A549 (cell line): ENCODE data around the gene UTP18. TPM values are rescaled to one million over a fixed set of nuclear protein-coding genes. Genes with fewer than 3 reads are reported as not detected.
"Not testable (repeated sequence)": the region's sequence is repeated elsewhere in the genome, so short reads cannot be mapped to it uniquely, and the experiment has no call there.

ENCODE experiments used
- ATAC-seq, 2 experiments: fragments of 200-7000 bp in 1 of 2; fragments of >200 bp in 1 of 2; cut with Nextera tagmentation in 1 of 2; cut with Tn5 transposase in 1 of 2; 3 replicates each; pipeline versions ENCODE4 v1.8.0 to v1.9.1; 2018 to 2020; ENCODE audit warnings: mild to moderate bottlenecking in 1 of 2, moderate library complexity in 1 of 2
- CTCF ChIA-PET: fragments of 300-600 bp; sonication (Branson Sonifier 250); formaldehyde crosslinking; extraction: SDS; loops from one replicate; lab custom pipeline; 2021; ENCODE audit warnings: antibody characterized with exemption, inconsistent platforms; lab: Yijun Ruan, JAX
- POLR2A ChIA-PET: fragments of 350-600 bp; formaldehyde crosslinking; extraction: SDS; loops from one replicate; lab custom pipeline; 2021; ENCODE audit warnings: antibody characterized with exemption, inconsistent platforms; lab: Yijun Ruan, JAX
- DNase-seq, 2 experiments: peaks; one replicate each; pipeline versions ENCODE4 v3.0.0 to v3.0.0-alpha.2; 2011 to 2016; ENCODE audit warnings: low read depth in 1 of 2, low spot score in 1 of 2
- FAIRE-seq: peaks from 2 replicates; lab custom pipeline; 2011; peaks lifted over from hg19 to GRCh38; lab: Jason Lieb, UNC
- H3K27ac ChIP-seq, 2 experiments: fragments of >200 bp; sonication (Bioruptor Twin); formaldehyde crosslinking; 3 replicates each; pipeline ENCODE4 v1.5.1; 2016 to 2017
- H3K4me1 ChIP-seq: fragments of >200 bp; sonication (Bioruptor Twin); formaldehyde crosslinking; 3 replicates; pipeline ENCODE4 v1.6.1; 2016
- H3K4me2 ChIP-seq: fragments of >200 bp; sonication (Bioruptor Twin); formaldehyde crosslinking; 3 replicates; pipeline ENCODE4 v1.6.1; 2016
- H3K4me3 ChIP-seq: fragments of >200 bp; sonication (Bioruptor Twin); formaldehyde crosslinking; 3 replicates; pipeline ENCODE4 v1.5.1; 2016
- H3K9me3 ChIP-seq: fragments of >200 bp; sonication (Bioruptor Twin); formaldehyde crosslinking; 3 replicates; pipeline ENCODE4 v1.6.1; 2016
- CBX2 ChIP-seq: fragments of 200-600 bp; sonication (generic); IDR thresholded peaks from 2 replicates; pipeline ENCODE4 v1.6.1; 2016; ENCODE audit warnings: low read depth, mild to moderate bottlenecking, borderline replicate concordance
- CBX8 ChIP-seq: fragments of 200-600 bp; sonication (generic); IDR thresholded peaks from 2 replicates; pipeline ENCODE4 v1.6.1; 2016
- EP300 ChIP-seq, 2 experiments: fragments of >200 bp; sonication (Bioruptor Twin); formaldehyde crosslinking; IDR thresholded peaks; 2 replicates in 1 of 2; 3 replicates in 1 of 2; pipeline ENCODE4 v1.6.1; 2016 to 2017
- FOXS1 ChIP-seq: fragments of 250-450 bp; sonication (Bioruptor Pico); IDR thresholded peaks from 2 replicates; pipeline ENCODE4 v1.5.0; 2020; ENCODE audit warnings: mild to moderate bottlenecking, moderate library complexity
- HEYL ChIP-seq: fragments of 250-450 bp; sonication (Bioruptor Pico); IDR thresholded peaks from 2 replicates; pipeline ENCODE4 v1.8.0; 2021; ENCODE audit warnings: mild to moderate bottlenecking, moderate library complexity
- HOXB5 ChIP-seq: fragments of 250-450 bp; sonication (Bioruptor Pico); IDR thresholded peaks from 2 replicates; pipeline ENCODE4 v1.5.0; 2020; ENCODE audit warnings: mild to moderate bottlenecking, moderate library complexity
- KDM1A ChIP-seq: fragments of 200-600 bp; sonication (generic); IDR thresholded peaks from 2 replicates; pipeline ENCODE4 v1.6.1; 2016; ENCODE audit warnings: low read depth, mild to moderate bottlenecking
- KDM5A ChIP-seq: fragments of 200-600 bp; sonication (generic); IDR thresholded peaks from 2 replicates; pipeline ENCODE4 v1.6.1; 2016; ENCODE audit warnings: antibody characterized with exemption, mild to moderate bottlenecking
- MAFK ChIP-seq: fragments of 450-650 bp; IDR thresholded peaks from 2 replicates; pipeline ENCODE4 v1.6.1; 2014; ENCODE audit not compliant: partially characterized antibody
- MAZ ChIP-seq: fragments of 150-350 bp; IDR thresholded peaks from 2 replicates; pipeline ENCODE4 v1.6.1; 2014; ENCODE audit warnings: antibody characterized with exemption, low read depth, low read length, borderline replicate concordance
- MYC ChIP-seq: IDR thresholded peaks from 2 replicates; pipeline ENCODE4 v1.6.1; 2012; ENCODE audit warnings: mild to moderate bottlenecking, inconsistent platforms, low read length, improper control_type of control experiment, borderline replicate concordance
- NFE2L2 ChIP-seq: fragments of 150-350 bp; conservative IDR thresholded peaks from 2 replicates; pipeline ENCODE4 v1.6.1; 2014; ENCODE audit warnings: low read length
- RARB ChIP-seq: fragments of 250-450 bp; sonication (Bioruptor Pico); IDR thresholded peaks from 2 replicates; pipeline ENCODE4 v1.8.0; 2021; ENCODE audit warnings: mild to moderate bottlenecking, moderate library complexity
- RNF2 ChIP-seq: fragments of 200-600 bp; sonication (generic); IDR thresholded peaks from 2 replicates; pipeline ENCODE4 v1.6.1; 2016; ENCODE audit warnings: low read depth, mild to moderate bottlenecking, antibody characterized with exemption, moderate library complexity, borderline replicate concordance
- SREBF2 ChIP-seq: fragments of 450-650 bp; IDR thresholded peaks from 2 replicates; pipeline ENCODE4 v1.6.1; 2014; ENCODE audit warnings: mild to moderate bottlenecking, moderate library complexity
- ZFP36 ChIP-seq: fragments of 450-650 bp; IDR thresholded peaks from 2 replicates; pipeline ENCODE4 v1.6.1; 2014; ENCODE audit warnings: borderline replicate concordance; ENCODE audit not compliant: partially characterized antibody
- WGBS: methylation state at CpG from one replicate; pipeline ENCODE4 v1.1.6; 2017; ENCODE audit errors: missing lambda C conversion rate; 5-methylcytosine and 5-hydroxymethylcytosine counted together
- polyA plus RNA-seq, 4 experiments: library from polyadenylated mRNA; depleted of rRNA in 3 of 4; stranded (reverse); fragments of >200 nt; fragmentation: RNase III in 1 of 4; extraction: RNeasy Plus Mini Kit Qiagen cat#74134 plus additional on column Dnase treatment in 1 of 4; gene quantifications; 2 replicates in 3 of 4; 3 replicates in 1 of 4; pipeline ENCODE4 v1.2.3, GENCODE V29; 2011 to 2017
- TF ChIP-seq, protein P1 (sequence below): fragments of 250-450 bp; sonication (Bioruptor Pico); IDR thresholded peaks from 2 replicates; pipeline ENCODE4 v1.5.0; 2020; ENCODE audit warnings: low read depth, mild to moderate bottlenecking, moderate library complexity
- TF ChIP-seq, protein P2 (sequence below): fragments of >200 bp; sonication (Bioruptor Twin); formaldehyde crosslinking; IDR thresholded peaks from 3 replicates; pipeline ENCODE4 v1.6.1; 2016
- TF ChIP-seq, protein P3 (sequence below): fragments of 200-600 bp; sonication (generic); IDR thresholded peaks from 2 replicates; pipeline ENCODE4 v1.6.1; 2016; ENCODE audit warnings: antibody characterized with exemption, mild to moderate bottlenecking, moderate library complexity

The UTP18 gene
- polyA plus RNA-seq, 2 of the 4 experiments (the other 2 are of a cell fraction) = 79.1 to 96.7 TPM

DNA sequence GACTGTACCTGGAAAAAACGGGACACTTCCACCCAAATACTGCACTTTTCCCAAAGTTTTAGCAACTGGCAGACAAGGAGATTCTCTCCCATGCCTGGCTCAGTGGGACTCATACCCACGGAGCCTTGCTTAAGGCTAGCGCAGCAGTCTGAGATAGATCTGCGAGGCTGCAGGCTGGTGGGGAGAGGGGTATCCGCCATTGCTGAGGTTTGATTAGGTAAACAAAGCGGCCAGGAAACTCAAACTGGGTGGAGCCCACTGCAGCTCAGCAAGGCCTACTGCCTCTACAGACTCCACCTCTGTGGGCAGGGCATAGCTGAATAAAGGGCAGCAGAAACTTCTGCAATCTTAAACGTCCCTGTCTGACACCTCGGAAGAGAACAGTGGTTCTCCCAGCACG, 44.8 kb downstream of the UTP18 start:
- ATAC-seq (no peak), DNase-seq (no peak), FAIRE-seq (no peak)
- Histone ChIP-seq H3K4me2 (no peak overlapping the region), H3K9me3 (peaks cover 23% of the 10 kb centered on the region), H3K4me3 (no peak overlapping the region), H3K27ac (no peak overlapping the region), H3K4me1 (no peaks in the 10 kb centered on the region)
- CTCF ChIA-PET = interaction anchor here (0.6 kb wide), 1 partner anchor 992 kb away, joined by 4 read pairs; no protein-coding TSS in a partner anchor
- no peak for TF ChIP-seq MYC
- TF ChIP-seq KDM5A = no peak
- no peak for TF ChIP-seq KDM1A
- TF ChIP-seq, protein P1, sequence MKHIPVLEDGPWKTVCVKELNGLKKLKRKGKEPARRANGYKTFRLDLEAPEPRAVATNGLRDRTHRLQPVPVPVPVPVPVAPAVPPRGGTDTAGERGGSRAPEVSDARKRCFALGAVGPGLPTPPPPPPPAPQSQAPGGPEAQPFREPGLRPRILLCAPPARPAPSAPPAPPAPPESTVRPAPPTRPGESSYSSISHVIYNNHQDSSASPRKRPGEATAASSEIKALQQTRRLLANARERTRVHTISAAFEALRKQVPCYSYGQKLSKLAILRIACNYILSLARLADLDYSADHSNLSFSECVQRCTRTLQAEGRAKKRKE (CRISPR knock-in tag) = no peak
- no peak for TF ChIP-seq CBX8
- no peak for TF ChIP-seq NFE2L2
- no peak for TF ChIP-seq RNF2
- no peak for TF ChIP-seq MAZ
- TF ChIP-seq HEYL (CRISPR knock-in tag) = no peak
- TF ChIP-seq ZFP36 = no peak
- TF ChIP-seq, protein P2, sequence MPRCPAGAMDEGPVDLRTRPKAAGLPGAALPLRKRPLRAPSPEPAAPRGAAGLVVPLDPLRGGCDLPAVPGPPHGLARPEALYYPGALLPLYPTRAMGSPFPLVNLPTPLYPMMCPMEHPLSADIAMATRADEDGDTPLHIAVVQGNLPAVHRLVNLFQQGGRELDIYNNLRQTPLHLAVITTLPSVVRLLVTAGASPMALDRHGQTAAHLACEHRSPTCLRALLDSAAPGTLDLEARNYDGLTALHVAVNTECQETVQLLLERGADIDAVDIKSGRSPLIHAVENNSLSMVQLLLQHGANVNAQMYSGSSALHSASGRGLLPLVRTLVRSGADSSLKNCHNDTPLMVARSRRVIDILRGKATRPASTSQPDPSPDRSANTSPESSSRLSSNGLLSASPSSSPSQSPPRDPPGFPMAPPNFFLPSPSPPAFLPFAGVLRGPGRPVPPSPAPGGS = no peak
- no peak for TF ChIP-seq EP300 (IDR thresholded peaks at IDR 0.05)
- TF ChIP-seq, protein P3, sequence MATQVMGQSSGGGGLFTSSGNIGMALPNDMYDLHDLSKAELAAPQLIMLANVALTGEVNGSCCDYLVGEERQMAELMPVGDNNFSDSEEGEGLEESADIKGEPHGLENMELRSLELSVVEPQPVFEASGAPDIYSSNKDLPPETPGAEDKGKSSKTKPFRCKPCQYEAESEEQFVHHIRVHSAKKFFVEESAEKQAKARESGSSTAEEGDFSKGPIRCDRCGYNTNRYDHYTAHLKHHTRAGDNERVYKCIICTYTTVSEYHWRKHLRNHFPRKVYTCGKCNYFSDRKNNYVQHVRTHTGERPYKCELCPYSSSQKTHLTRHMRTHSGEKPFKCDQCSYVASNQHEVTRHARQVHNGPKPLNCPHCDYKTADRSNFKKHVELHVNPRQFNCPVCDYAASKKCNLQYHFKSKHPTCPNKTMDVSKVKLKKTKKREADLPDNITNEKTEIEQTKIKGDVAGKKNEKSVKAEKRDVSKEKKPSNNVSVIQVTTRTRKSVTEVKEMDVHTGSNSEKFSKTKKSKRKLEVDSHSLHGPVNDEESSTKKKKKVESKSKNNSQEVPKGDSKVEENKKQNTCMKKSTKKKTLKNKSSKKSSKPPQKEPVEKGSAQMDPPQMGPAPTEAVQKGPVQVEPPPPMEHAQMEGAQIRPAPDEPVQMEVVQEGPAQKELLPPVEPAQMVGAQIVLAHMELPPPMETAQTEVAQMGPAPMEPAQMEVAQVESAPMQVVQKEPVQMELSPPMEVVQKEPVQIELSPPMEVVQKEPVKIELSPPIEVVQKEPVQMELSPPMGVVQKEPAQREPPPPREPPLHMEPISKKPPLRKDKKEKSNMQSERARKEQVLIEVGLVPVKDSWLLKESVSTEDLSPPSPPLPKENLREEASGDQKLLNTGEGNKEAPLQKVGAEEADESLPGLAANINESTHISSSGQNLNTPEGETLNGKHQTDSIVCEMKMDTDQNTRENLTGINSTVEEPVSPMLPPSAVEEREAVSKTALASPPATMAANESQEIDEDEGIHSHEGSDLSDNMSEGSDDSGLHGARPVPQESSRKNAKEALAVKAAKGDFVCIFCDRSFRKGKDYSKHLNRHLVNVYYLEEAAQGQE = no peak
- POLR2A ChIA-PET = no interaction called here
- WGBS = 85% methylated on average over 9 of the region's 9 CpGs

DNA sequence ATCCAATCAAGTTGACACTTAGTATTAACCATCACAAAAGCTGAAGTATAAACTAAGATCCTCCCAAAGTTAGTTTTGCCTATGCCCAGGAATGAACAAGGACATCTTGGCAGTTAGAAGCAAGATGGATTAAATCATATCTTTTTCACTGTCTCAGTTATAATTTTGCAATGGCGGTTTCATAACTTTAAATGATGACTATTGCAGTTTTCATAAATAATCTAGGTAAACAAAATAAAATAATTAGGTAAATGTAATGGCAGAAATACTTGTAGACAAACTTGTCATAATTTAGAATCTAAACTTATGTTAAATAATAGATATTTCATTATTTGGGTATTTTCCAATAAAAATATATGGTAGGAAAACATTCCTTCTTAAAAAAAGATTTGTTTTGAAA, 51.7 kb downstream of the UTP18 start:
- H3K4me3 ChIP-seq, POLR2A ChIA-PET, H3K4me2 ChIP-seq, DNase-seq, FAIRE-seq, H3K9me3 ChIP-seq: not testable (repeated sequence)
- WGBS = 39% methylated on average over 1 of the region's 1 CpG
- peak; percentile 88 for TF ChIP-seq MAFK
- TF ChIP-seq, all 56 proteins: peak for 1; not testable (repeated sequence) for 55
- H3K4me1 ChIP-seq, ATAC-seq, H3K27ac ChIP-seq: not testable (repeated sequence)
- CTCF ChIA-PET = interaction anchor here (4.2 kb wide), 1 partner anchor 14 kb away, joined by 20 read pairs; no protein-coding TSS in a partner anchor

DNA sequence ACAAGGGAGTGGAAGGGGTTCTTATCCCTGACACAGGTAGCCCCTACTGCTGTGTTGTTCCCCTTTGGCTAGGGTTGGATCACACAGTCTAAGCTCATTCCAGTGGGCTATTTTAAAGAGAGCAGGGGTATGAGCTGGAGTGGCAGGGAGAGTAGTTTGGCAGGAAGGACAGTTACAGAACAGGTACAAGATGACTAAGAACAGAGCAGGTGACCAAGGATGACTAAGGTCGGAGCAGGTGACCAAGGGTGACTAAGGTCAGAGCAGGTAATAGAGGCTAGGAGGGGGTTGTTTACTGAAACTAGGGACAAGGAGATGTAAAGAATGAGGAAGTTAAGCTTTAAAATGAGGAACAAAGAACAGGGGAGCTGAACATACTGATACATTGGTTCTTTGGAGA, 58.8 kb downstream of the UTP18 start:
- Histone ChIP-seq H3K9me3 (peaks cover 16% of the 10 kb centered on the region), H3K4me2 (no peak overlapping the region), H3K27ac (no peak overlapping the region), H3K4me1 (no peaks in the 10 kb centered on the region), H3K4me3 (no peak overlapping the region)
- no peak for TF ChIP-seq CBX8
- TF ChIP-seq CBX2 = no peak
- no peak for TF ChIP-seq KDM5A
- TF ChIP-seq, protein P3 = no peak
- TF ChIP-seq SREBF2 = no peak
- no peak for TF ChIP-seq RARB (CRISPR knock-in tag)
- TF ChIP-seq FOXS1 (CRISPR knock-in tag) = no peak
- TF ChIP-seq, protein P1 (CRISPR knock-in tag) = no peak
- TF ChIP-seq HEYL (CRISPR knock-in tag) = no peak
- TF ChIP-seq HOXB5 = no peak
- DNase-seq (no peak), ATAC-seq (no peak), FAIRE-seq (no peak)
- WGBS = 9% methylated on average over 1 of the region's 1 CpG
- ChIA-PET CTCF (interaction anchor here (0.7 to 1.8 kb wide), 3 partner anchors 18 to 53 kb away, joined by 3 to 11 read pairs (median 3); no protein-coding TSS in a partner anchor), POLR2A (no interaction called here)
